Measurements from ENCODE around the gene HCN3.

Gene HCN3

GRCh38 chr1:155263067-155263466, 14.2 kb upstream of the HCN3 start:
- H3K4me3 Mint-ChIP-seq, result peak overlapping the region; percentile 97
- no peaks in the 10 kb centered on the region for H3K27me3 Mint-ChIP-seq
- peaks cover 9% of the 10 kb centered on the region for H3K36me3 Mint-ChIP-seq
- H3K9me3 Mint-ChIP-seq (ENCODE audit: low read depth), result no peaks in the 10 kb centered on the region
- peak overlapping the region; percentile 95 for H3K27ac Mint-ChIP-seq
- peaks cover 28% of the 10 kb centered on the region for H3K4me1 Mint-ChIP-seq (ENCODE audit: low read depth)

- Mint-ChIP-seq H3K4me1 (ENCODE audit: low read depth) (peaks cover 16% of the 10 kb centered on the region), H3K9me3 (ENCODE audit: low read depth) (no peaks in the 10 kb centered on the region), H3K27ac (no peak overlapping the region), H3K36me3 (peaks cover 5% of the 10 kb centered on the region), H3K27me3 (no peaks in the 10 kb centered on the region), H3K4me3 (no peak overlapping the region)
Measured at GRCh38 chr1:155266553-155266952, 10.7 kb upstream of the HCN3 start.

- Mint-ChIP-seq H3K9me3 (ENCODE audit: low read depth) (no peaks in the 10 kb centered on the region), H3K27ac (peak overlapping the region; percentile 46), H3K4me3 (no peak overlapping the region), H3K4me1 (ENCODE audit: low read depth) (peaks cover 18% of the 10 kb centered on the region), H3K27me3 (no peaks in the 10 kb centered on the region), H3K36me3 (peaks cover 6% of the 10 kb centered on the region)
Measured at GRCh38 chr1:155267373-155267772, 9.9 kb upstream of the HCN3 start.

GRCh38 chr1:155268630-155269029, 8.6 kb upstream of the HCN3 start:
- Mint-ChIP-seq H3K36me3 (peaks cover 7% of the 10 kb centered on the region), H3K27ac (no peak overlapping the region), H3K4me3 (no peak overlapping the region)

GRCh38 chr1:155269381-155269780, 7.9 kb upstream of the HCN3 start:
- no peaks in the 10 kb centered on the region for H3K9me3 Mint-ChIP-seq (ENCODE audit: low read depth)
- peaks cover 7% of the 10 kb centered on the region for H3K36me3 Mint-ChIP-seq
- H3K4me1 Mint-ChIP-seq (ENCODE audit: low read depth), result peaks cover 21% of the 10 kb centered on the region
- no peak overlapping the region for H3K4me3 Mint-ChIP-seq
- no peak overlapping the region for H3K27ac Mint-ChIP-seq
- H3K27me3 Mint-ChIP-seq, result no peaks in the 10 kb centered on the region

More at GRCh38 chr1:155268630-155269029, 8.6 kb upstream of the HCN3 start:
- no peaks in the 10 kb centered on the region for H3K27me3 Mint-ChIP-seq
- no peaks in the 10 kb centered on the region for H3K9me3 Mint-ChIP-seq (ENCODE audit: low read depth)
- H3K4me1 Mint-ChIP-seq (ENCODE audit: low read depth), result peaks cover 18% of the 10 kb centered on the region

- peaks cover 33% of the 10 kb centered on the region for H3K4me1 Mint-ChIP-seq (ENCODE audit: low read depth)
- H3K27me3 Mint-ChIP-seq, result no peaks in the 10 kb centered on the region
- H3K36me3 Mint-ChIP-seq, result peaks cover 5% of the 10 kb centered on the region
- peak overlapping the region; percentile 98 for H3K4me3 Mint-ChIP-seq
- no peaks in the 10 kb centered on the region for H3K9me3 Mint-ChIP-seq (ENCODE audit: low read depth)
- peak overlapping the region; percentile 96 for H3K27ac Mint-ChIP-seq
Measured at GRCh38 chr1:155272466-155273342, 4.6 kb upstream of the HCN3 start.

GRCh38 chr1:155273343-155274245, 3.7 kb upstream of the HCN3 start, which contains the start of gene CLK2:
Gene CLK2, minus strand, starts transcription at chr1:155273504. Its CDS starts 2,527 bp downstream, at chr1:155270977.
- Mint-ChIP-seq H3K27me3 (no peaks in the 10 kb centered on the region), H3K36me3 (peaks cover 5% of the 10 kb centered on the region), H3K4me1 (ENCODE audit: low read depth) (peaks cover 36% of the 10 kb centered on the region)

GRCh38 chr1:155277902-155278688, 832 bp downstream of the HCN3 start:
- H3K4me3 Mint-ChIP-seq, result peak overlapping the region; percentile 67
- H3K27ac Mint-ChIP-seq, result no peak overlapping the region
- peaks cover 24% of the 10 kb centered on the region for H3K4me1 Mint-ChIP-seq (ENCODE audit: low read depth)
- H3K9me3 Mint-ChIP-seq (ENCODE audit: low read depth), result no peaks in the 10 kb centered on the region
- no peaks in the 10 kb centered on the region for H3K36me3 Mint-ChIP-seq
- no peaks in the 10 kb centered on the region for H3K27me3 Mint-ChIP-seq

More at GRCh38 chr1:155273343-155274245, 3.7 kb upstream of the HCN3 start, which contains the start of gene CLK2:
- H3K4me3 Mint-ChIP-seq, result peak within 1 kb of the TSS; percentile 98
- H3K9me3 Mint-ChIP-seq (ENCODE audit: low read depth), result no peaks in the 10 kb centered on the region
- peak within 1 kb of the TSS; percentile 96 for H3K27ac Mint-ChIP-seq

GRCh38 chr1:155278689-155279160, 1.5 kb downstream of the HCN3 start:
- Mint-ChIP-seq H3K36me3 (no peaks in the 10 kb centered on the region), H3K27me3 (no peaks in the 10 kb centered on the region), H3K4me1 (ENCODE audit: low read depth) (peaks cover 20% of the 10 kb centered on the region), H3K27ac (peak overlapping the region; percentile 78), H3K9me3 (ENCODE audit: low read depth) (no peaks in the 10 kb centered on the region), H3K4me3 (peak overlapping the region; percentile 65)

GRCh38 chr1:155279268-155279667, 2.0 kb downstream of the HCN3 start:
- H3K27me3 Mint-ChIP-seq, result no peaks in the 10 kb centered on the region
- H3K36me3 Mint-ChIP-seq, result no peaks in the 10 kb centered on the region
- H3K4me1 Mint-ChIP-seq (ENCODE audit: low read depth), result peaks cover 18% of the 10 kb centered on the region
- H3K27ac Mint-ChIP-seq, result no peak overlapping the region
- H3K9me3 Mint-ChIP-seq (ENCODE audit: low read depth), result no peaks in the 10 kb centered on the region
- H3K4me3 Mint-ChIP-seq, result no peak overlapping the region

- Mint-ChIP-seq H3K4me3 (no peak overlapping the region), H3K27me3 (no peaks in the 10 kb centered on the region), H3K9me3 (ENCODE audit: low read depth) (no peaks in the 10 kb centered on the region), H3K27ac (no peak overlapping the region), H3K4me1 (ENCODE audit: low read depth) (peaks cover 5% of the 10 kb centered on the region), H3K36me3 (no peaks in the 10 kb centered on the region)
Measured at GRCh38 chr1:155282488-155283091, 5.3 kb downstream of the HCN3 start.

- no peaks in the 10 kb centered on the region for H3K4me1 Mint-ChIP-seq (ENCODE audit: low read depth)
- H3K9me3 Mint-ChIP-seq (ENCODE audit: low read depth), result no peaks in the 10 kb centered on the region
- no peaks in the 10 kb centered on the region for H3K27me3 Mint-ChIP-seq
Measured at GRCh38 chr1:155284476-155284875, 7.2 kb downstream of the HCN3 start.

GRCh38 chr1:155285063-155285462, 7.8 kb downstream of the HCN3 start:
- no peaks in the 10 kb centered on the region for H3K36me3 Mint-ChIP-seq
- no peak overlapping the region for H3K27ac Mint-ChIP-seq
- H3K9me3 Mint-ChIP-seq (ENCODE audit: low read depth), result no peaks in the 10 kb centered on the region
- no peaks in the 10 kb centered on the region for H3K4me1 Mint-ChIP-seq (ENCODE audit: low read depth)
- H3K27me3 Mint-ChIP-seq, result no peaks in the 10 kb centered on the region
- no peak overlapping the region for H3K4me3 Mint-ChIP-seq

More at GRCh38 chr1:155284476-155284875, 7.2 kb downstream of the HCN3 start:
- Mint-ChIP-seq H3K4me3 (no peak overlapping the region), H3K27ac (no peak overlapping the region), H3K36me3 (no peaks in the 10 kb centered on the region)

- no peak overlapping the region for H3K27ac Mint-ChIP-seq
- H3K9me3 Mint-ChIP-seq (ENCODE audit: low read depth), result no peaks in the 10 kb centered on the region
- no peaks in the 10 kb centered on the region for H3K36me3 Mint-ChIP-seq
- H3K4me1 Mint-ChIP-seq (ENCODE audit: low read depth), result no peaks in the 10 kb centered on the region
- H3K27me3 Mint-ChIP-seq, result no peaks in the 10 kb centered on the region
- H3K4me3 Mint-ChIP-seq, result no peak overlapping the region
Measured at GRCh38 chr1:155285631-155286044, 8.4 kb downstream of the HCN3 start.
